Mononuclear cell (primary cell): ENCODE results near the gene PRLH. TPM values are rescaled to one million over a fixed set of nuclear protein-coding genes. Genes with fewer than 3 reads are reported as not detected.

Experiments
- H3K27me3 ChIP-seq: 2 replicates; pipeline ENCODE4 v1.6.0; 2011; ENCODE audit warnings: low read length, control low read depth; ENCODE audit not compliant: insufficient read depth
- H3K4me1 ChIP-seq: 2 replicates; pipeline ENCODE4 v1.5.1; 2011; ENCODE audit warnings: mild to moderate bottlenecking, low read length, control low read depth; ENCODE audit not compliant: insufficient read depth
- H3K4me3 ChIP-seq: 2 replicates; pipeline ENCODE4 v1.5.1; 2011; ENCODE audit warnings: mild to moderate bottlenecking, low read length, moderate library complexity
- H3K9me3 ChIP-seq: 2 replicates; pipeline ENCODE4 v1.5.1; 2011; ENCODE audit warnings: low read depth, mild to moderate bottlenecking, control low read depth, low read length
- total RNA-seq: library from RNA; depleted of rRNA; stranded (reverse); fragments of >200 nt; gene quantifications from one replicate; pipeline ENCODE4 v1.2.3, GENCODE V29; 2012

The PRLH gene
- total RNA-seq, 1 donor = not detected

- Histone ChIP-seq H3K4me3 (no peak overlapping the region), H3K4me1 (no peaks in the 10 kb centered on the region), H3K27me3 (no peaks in the 10 kb centered on the region), H3K9me3 (no peaks in the 10 kb centered on the region)
Measured at GRCh38 chr2:237577956-237578870, 11.8 kb downstream of the PRLH start.

- no peaks in the 10 kb centered on the region for H3K4me1 ChIP-seq
- H3K9me3 ChIP-seq = no peaks in the 10 kb centered on the region
- H3K27me3 ChIP-seq = no peaks in the 10 kb centered on the region
- no peak overlapping the region for H3K4me3 ChIP-seq
Measured at GRCh38 chr2:237581326-237581725, 15.0 kb downstream of the PRLH start.

- H3K9me3 ChIP-seq = no peaks in the 10 kb centered on the region
- no peaks in the 10 kb centered on the region for H3K4me1 ChIP-seq
- H3K4me3 ChIP-seq = no peak overlapping the region
- H3K27me3 ChIP-seq = no peaks in the 10 kb centered on the region
Measured at GRCh38 chr2:237581751-237582746, 15.7 kb downstream of the PRLH start.

- no peaks in the 10 kb centered on the region for H3K4me1 ChIP-seq
- H3K9me3 ChIP-seq = no peaks in the 10 kb centered on the region
- no peaks in the 10 kb centered on the region for H3K27me3 ChIP-seq
- H3K4me3 ChIP-seq = no peak overlapping the region
Measured at GRCh38 chr2:237583385-237584295, 17.3 kb downstream of the PRLH start.

GRCh38 chr2:237585590-237586221 is 19.3 kb downstream of the PRLH start:
- Histone ChIP-seq H3K9me3 (no peaks in the 10 kb centered on the region), H3K27me3 (no peaks in the 10 kb centered on the region), H3K4me1 (no peaks in the 10 kb centered on the region), H3K4me3 (no peak overlapping the region)

- no peaks in the 10 kb centered on the region for H3K27me3 ChIP-seq
- no peak overlapping the region for H3K4me3 ChIP-seq
- H3K9me3 ChIP-seq = no peaks in the 10 kb centered on the region
- H3K4me1 ChIP-seq = peaks cover 6% of the 10 kb centered on the region
Measured at GRCh38 chr2:237588044-237588696, 21.8 kb downstream of the PRLH start.

GRCh38 chr2:237590272-237591140 is 24.1 kb downstream of the PRLH start, which contains the start of gene RAB17:
RAB17 (minus strand) TSS chr2:237590734; CDS start chr2:237586154, 4,580 bp downstream.
- Histone ChIP-seq H3K4me3 (no peak within 1 kb of the TSS), H3K9me3 (no peaks in the 10 kb centered on the region), H3K4me1 (peaks cover 6% of the 10 kb centered on the region), H3K27me3 (no peaks in the 10 kb centered on the region)

- H3K4me3 ChIP-seq = no peak overlapping the region
- peaks cover 6% of the 10 kb centered on the region for H3K4me1 ChIP-seq
- no peaks in the 10 kb centered on the region for H3K9me3 ChIP-seq
- H3K27me3 ChIP-seq = no peaks in the 10 kb centered on the region
Measured at GRCh38 chr2:237591141-237591881, 24.9 kb downstream of the PRLH start.

- no peak overlapping the region for H3K4me3 ChIP-seq
- no peaks in the 10 kb centered on the region for H3K9me3 ChIP-seq
- H3K4me1 ChIP-seq = peaks cover 6% of the 10 kb centered on the region
- no peaks in the 10 kb centered on the region for H3K27me3 ChIP-seq
Measured at GRCh38 chr2:237592425-237592980, 26.1 kb downstream of the PRLH start.

GRCh38 chr2:237593036-237593435 is 26.7 kb downstream of the PRLH start:
- no peaks in the 10 kb centered on the region for H3K27me3 ChIP-seq
- H3K4me1 ChIP-seq = peaks cover 6% of the 10 kb centered on the region
- no peaks in the 10 kb centered on the region for H3K9me3 ChIP-seq
- H3K4me3 ChIP-seq = no peak overlapping the region

GRCh38 chr2:237593596-237594320 is 27.4 kb downstream of the PRLH start:
- H3K4me1 ChIP-seq = peaks cover 6% of the 10 kb centered on the region
- H3K27me3 ChIP-seq = no peaks in the 10 kb centered on the region

GRCh38 chr2:237594514-237594871 is 28.1 kb downstream of the PRLH start:
- H3K4me3 ChIP-seq = no peak overlapping the region
- H3K4me1 ChIP-seq = peaks cover 6% of the 10 kb centered on the region
- no peaks in the 10 kb centered on the region for H3K9me3 ChIP-seq
- no peaks in the 10 kb centered on the region for H3K27me3 ChIP-seq

More at GRCh38 chr2:237593596-237594320, 27.4 kb downstream of the PRLH start:
- no peak overlapping the region for H3K4me3 ChIP-seq
- H3K9me3 ChIP-seq = no peaks in the 10 kb centered on the region
